DOHH2 (cell line): Measurements from ENCODE around the gene CLHC1.

ENCODE experiments used
- H3F3A ChIP-seq: fragments of 200-600 bp; sonication (generic), shearing (Covaris generic); 2 replicates; pipeline ENCODE4 v1.6.0; 2016; ENCODE audit warnings: antibody characterized with exemption, mild to moderate bottlenecking; ENCODE audit not compliant: control insufficient read depth, insufficient read depth
- H3K27ac ChIP-seq: fragments of 200-600 bp; sonication (generic); 2 replicates; pipeline ENCODE4 v1.5.1; 2014; ENCODE audit warnings: low read depth, mild to moderate bottlenecking, low read length, moderate library complexity
- H3K27me3 ChIP-seq: fragments of 200-600 bp; sonication (generic); 2 replicates; pipeline ENCODE4 v1.6.1; 2014; ENCODE audit warnings: mild to moderate bottlenecking, low read length, mixed read lengths; ENCODE audit not compliant: control insufficient read depth
- H3K36me3 ChIP-seq: fragments of 200-600 bp; sonication (generic); 2 replicates; pipeline ENCODE4 v1.6.1; 2014; ENCODE audit warnings: mild to moderate bottlenecking, low read length, moderate library complexity, mixed read lengths; ENCODE audit not compliant: control insufficient read depth
- H3K4me1 ChIP-seq: fragments of 200-600 bp; sonication (generic); 2 replicates; pipeline ENCODE4 v1.6.1; 2014; ENCODE audit warnings: mild to moderate bottlenecking, low read length, mixed read lengths; ENCODE audit not compliant: control insufficient read depth
- H3K4me2 ChIP-seq: fragments of 200-600 bp; sonication (generic); 2 replicates; pipeline ENCODE4 v1.6.0; 2014; ENCODE audit warnings: mild to moderate bottlenecking, low read length, moderate library complexity
- H3K4me3 ChIP-seq: fragments of 200-600 bp; sonication (generic); 2 replicates; pipeline ENCODE4 v1.5.1; 2014; ENCODE audit warnings: mild to moderate bottlenecking, low read length, mixed read lengths
- H3K79me2 ChIP-seq: fragments of 200-600 bp; sonication (generic); 2 replicates; pipeline ENCODE4 v1.6.1; 2014; ENCODE audit warnings: mild to moderate bottlenecking, low read length, mixed read lengths; ENCODE audit not compliant: control insufficient read depth
- H3K9me2 ChIP-seq: fragments of 200-600 bp; sonication (generic); replicated peaks from 2 replicates; pipeline ENCODE4 v1.6.1; 2014; ENCODE audit warnings: mild to moderate bottlenecking, low read length, mixed read lengths; ENCODE audit not compliant: control insufficient read depth
- H3K9me3 ChIP-seq: fragments of 200-600 bp; sonication (generic); 2 replicates; pipeline ENCODE4 v1.6.1; 2014; ENCODE audit warnings: antibody characterized with exemption, low read length, mixed read lengths; ENCODE audit not compliant: control insufficient read depth, insufficient read depth
- H4K20me1 ChIP-seq: fragments of 200-600 bp; sonication (generic); 2 replicates; pipeline ENCODE4 v1.6.0; 2014; ENCODE audit warnings: low read depth, mild to moderate bottlenecking, antibody characterized with exemption, low read length, moderate library complexity; ENCODE audit not compliant: control insufficient read depth, insufficient read depth
- CTCF ChIP-seq: fragments of 200-600 bp; sonication (generic); IDR thresholded peaks from one replicate; pipeline ENCODE4 v1.5.1; 2014; ENCODE audit warnings: antibody characterized with exemption, mild to moderate bottlenecking, low read depth, low read length; ENCODE audit not compliant: poor library complexity, severe bottlenecking
- EZH2phosphoT487 ChIP-seq: fragments of 200-600 bp; sonication (generic); IDR thresholded peaks from 2 replicates; pipeline ENCODE4 v1.6.1; 2017; ENCODE audit warnings: borderline replicate concordance, mild to moderate bottlenecking, antibody characterized with exemption, low read length, moderate library complexity, mixed read lengths

CLHC1 gene

GRCh38 chr2:55232863-55233657, 967 bp upstream of the CLHC1 start:
- Histone ChIP-seq H3F3A (peaks cover 53% of the 10 kb centered on the region), H3K4me2 (peak overlapping the region; percentile 88), H4K20me1 (peaks cover 4% of the 10 kb centered on the region), H3K27me3 (no peaks in the 10 kb centered on the region), H3K9me2 (no peaks in the 10 kb centered on the region), H3K79me2 (peaks cover 69% of the 10 kb centered on the region), H3K9me3 (no peaks in the 10 kb centered on the region), H3K27ac (peak overlapping the region; percentile 88), H3K4me1 (peaks cover 41% of the 10 kb centered on the region), H3K4me3 (peak overlapping the region; percentile 99), H3K36me3 (peaks cover 63% of the 10 kb centered on the region)
- TF ChIP-seq EZH2phosphoT487 (no peak), CTCF (no peak)

GRCh38 chr2:55231546-55232083, 478 bp downstream of the CLHC1 start:
- TF ChIP-seq EZH2phosphoT487 (no peak), CTCF (no peak)
- H3K4me2 ChIP-seq: peak overlapping the region; percentile 88
- peaks cover 80% of the 10 kb centered on the region for H3K79me2 ChIP-seq
- H4K20me1 ChIP-seq: peaks cover 4% of the 10 kb centered on the region
- peaks cover 40% of the 10 kb centered on the region for H3F3A ChIP-seq
- H3K4me3 ChIP-seq: peak overlapping the region; percentile 99
- H3K9me2 ChIP-seq: no peaks in the 10 kb centered on the region
- H3K36me3 ChIP-seq: peaks cover 60% of the 10 kb centered on the region
- H3K27me3 ChIP-seq: no peaks in the 10 kb centered on the region
- peak overlapping the region; percentile 88 for H3K27ac ChIP-seq
- peaks cover 49% of the 10 kb centered on the region for H3K4me1 ChIP-seq
- no peaks in the 10 kb centered on the region for H3K9me3 ChIP-seq

DNA sequence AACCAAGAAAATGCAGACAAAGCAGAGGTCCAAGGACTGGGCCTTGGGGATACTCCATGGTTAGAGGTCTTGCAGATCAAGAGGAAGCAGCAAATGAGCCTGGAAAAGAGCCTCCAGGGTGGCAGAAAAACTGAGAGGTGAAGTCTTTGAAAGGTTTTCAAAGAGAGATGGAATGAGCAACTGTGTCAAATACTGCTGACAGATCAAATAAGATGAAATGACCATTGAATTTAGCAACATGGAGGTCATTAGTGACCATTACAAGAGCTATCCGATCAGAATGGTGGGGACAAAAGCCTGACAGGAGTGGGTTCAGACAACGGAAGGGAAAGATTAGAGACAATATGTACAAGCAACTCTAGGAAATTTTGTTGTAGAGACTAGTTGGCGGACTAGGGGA, 1.5 kb downstream of the CLHC1 start:
- H3F3A ChIP-seq: peaks cover 34% of the 10 kb centered on the region
- TF ChIP-seq EZH2phosphoT487: no peak
- TF ChIP-seq CTCF: no peak
- peaks cover 84% of the 10 kb centered on the region for H3K79me2 ChIP-seq
- peaks cover 49% of the 10 kb centered on the region for H3K36me3 ChIP-seq
- no peaks in the 10 kb centered on the region for H3K9me2 ChIP-seq
- H3K9me3 ChIP-seq: no peaks in the 10 kb centered on the region
- H3K27ac ChIP-seq: no peak overlapping the region
- no peaks in the 10 kb centered on the region for H3K27me3 ChIP-seq
- peaks cover 47% of the 10 kb centered on the region for H3K4me1 ChIP-seq
- peaks cover 4% of the 10 kb centered on the region for H4K20me1 ChIP-seq
- peak overlapping the region; percentile 99; the same call in 1 of the 2 replicates for H3K4me3 ChIP-seq
- H3K4me2 ChIP-seq: peak overlapping the region; percentile 88
